Measurements from ENCODE around the gene MCHR1. TPM values are rescaled to one million over a fixed set of nuclear protein-coding genes. Genes with fewer than 3 reads are reported as not detected.
A peak's percentile ranks its signal among the peaks of the same experiment; 100 is the strongest.

MCHR1 gene
- total and polyA plus RNA-seq, 9 of the 15 experiments (the other 6 are each of a cell fraction or from before 2014, with no cell fraction given) = 0.03 to 0.50 TPM; not detected in 7

DNA sequence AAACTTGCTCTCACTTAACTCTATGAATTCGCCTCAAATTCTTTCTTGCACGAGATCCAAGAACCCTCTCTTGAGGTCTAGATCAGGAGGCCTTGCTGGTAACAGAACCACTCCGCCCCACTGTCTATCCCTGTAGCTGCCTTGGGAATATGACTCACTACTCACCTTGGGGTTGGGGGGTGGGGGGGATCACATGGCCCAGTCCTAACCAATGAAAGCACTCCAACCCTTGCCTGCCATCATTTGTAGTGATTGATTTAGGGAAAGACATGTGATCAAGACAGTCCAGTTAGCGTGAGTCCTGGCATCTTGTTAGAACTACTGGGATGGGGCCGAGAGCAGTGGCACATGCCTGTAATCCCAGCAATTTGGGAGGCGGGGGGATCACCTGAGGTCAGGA is 38.0 kb upstream of the MCHR1 start (continued):
- no peak for TF ChIP-seq TOE1 (IDR thresholded peaks at IDR 0.05; ENCODE audit: borderline replicate concordance)
- TF ChIP-seq TOE1 (CRISPR knock-in tag; IDR thresholded peaks at IDR 0.05; ENCODE audit: borderline replicate concordance, low read depth) = no peak
- no peak for TF ChIP-seq ELF2 (CRISPR knock-in tag; IDR thresholded peaks at IDR 0.05)
- TF ChIP-seq, protein P1, sequence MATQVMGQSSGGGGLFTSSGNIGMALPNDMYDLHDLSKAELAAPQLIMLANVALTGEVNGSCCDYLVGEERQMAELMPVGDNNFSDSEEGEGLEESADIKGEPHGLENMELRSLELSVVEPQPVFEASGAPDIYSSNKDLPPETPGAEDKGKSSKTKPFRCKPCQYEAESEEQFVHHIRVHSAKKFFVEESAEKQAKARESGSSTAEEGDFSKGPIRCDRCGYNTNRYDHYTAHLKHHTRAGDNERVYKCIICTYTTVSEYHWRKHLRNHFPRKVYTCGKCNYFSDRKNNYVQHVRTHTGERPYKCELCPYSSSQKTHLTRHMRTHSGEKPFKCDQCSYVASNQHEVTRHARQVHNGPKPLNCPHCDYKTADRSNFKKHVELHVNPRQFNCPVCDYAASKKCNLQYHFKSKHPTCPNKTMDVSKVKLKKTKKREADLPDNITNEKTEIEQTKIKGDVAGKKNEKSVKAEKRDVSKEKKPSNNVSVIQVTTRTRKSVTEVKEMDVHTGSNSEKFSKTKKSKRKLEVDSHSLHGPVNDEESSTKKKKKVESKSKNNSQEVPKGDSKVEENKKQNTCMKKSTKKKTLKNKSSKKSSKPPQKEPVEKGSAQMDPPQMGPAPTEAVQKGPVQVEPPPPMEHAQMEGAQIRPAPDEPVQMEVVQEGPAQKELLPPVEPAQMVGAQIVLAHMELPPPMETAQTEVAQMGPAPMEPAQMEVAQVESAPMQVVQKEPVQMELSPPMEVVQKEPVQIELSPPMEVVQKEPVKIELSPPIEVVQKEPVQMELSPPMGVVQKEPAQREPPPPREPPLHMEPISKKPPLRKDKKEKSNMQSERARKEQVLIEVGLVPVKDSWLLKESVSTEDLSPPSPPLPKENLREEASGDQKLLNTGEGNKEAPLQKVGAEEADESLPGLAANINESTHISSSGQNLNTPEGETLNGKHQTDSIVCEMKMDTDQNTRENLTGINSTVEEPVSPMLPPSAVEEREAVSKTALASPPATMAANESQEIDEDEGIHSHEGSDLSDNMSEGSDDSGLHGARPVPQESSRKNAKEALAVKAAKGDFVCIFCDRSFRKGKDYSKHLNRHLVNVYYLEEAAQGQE (IDR thresholded peaks at IDR 0.05; ENCODE audit: borderline replicate concordance) = peak; percentile 53
- TF ChIP-seq, protein P1 (CRISPR knock-in tag; IDR thresholded peaks at IDR 0.05; ENCODE audit: low read depth) = no peak
- TF ChIP-seq MEIS2 (IDR thresholded peaks at IDR 0.05; ENCODE audit: partially characterized antibody) = peak; percentile 92
- no peak for TF ChIP-seq ZNF444 (CRISPR knock-in tag; IDR thresholded peaks at IDR 0.05)
- peak; percentile 49; the same call in 1 of the 2 replicates for TF ChIP-seq PHF21A (IDR thresholded peaks at IDR 0.05; ENCODE audit: borderline replicate concordance, low read depth)
- peak; percentile 28; the same call in 1 of the 2 replicates for TF ChIP-seq CBFA2T2 (conservative IDR thresholded peaks at IDR 0.05)

Data from K562 (cell line).